ENCODE results near the gene DNER. TPM values are rescaled to one million over a fixed set of nuclear protein-coding genes. Genes with fewer than 3 reads are reported as not detected.
"Not testable (repeated sequence)": the region's sequence is repeated elsewhere in the genome, so short reads cannot be mapped to it uniquely, and the experiment has no call there.

DNER gene
- total RNA-seq, 4 donors from 2014 or later = 1.9 to 24.7 (median 4.9) TPM

- no peaks in the 10 kb centered on the region for H3K9me3 ChIP-seq
- H3K4me3 ChIP-seq = no peak overlapping the region
- H3K36me3 ChIP-seq = no peaks in the 10 kb centered on the region
- no peak overlapping the region for H3K27ac ChIP-seq
- no peaks in the 10 kb centered on the region for H3K4me1 ChIP-seq
- H3K27me3 ChIP-seq = no peaks in the 10 kb centered on the region
- DNase-seq = no peak
- intact Hi-C loops (cut with DNase I; ENCODE audit: low total_unique reads) = no loop called here
- TF ChIP-seq POLR2A (IDR thresholded peaks at IDR 0.05) = no peak
- no peak for TF ChIP-seq CTCF (IDR thresholded peaks at IDR 0.05)
These were observed 200.0 kb downstream of the DNER start for GRCh38 chr2:229514273-229514895.

- no peak for TF ChIP-seq POLR2A (IDR thresholded peaks at IDR 0.05)
- no peak overlapping the region for H3K27ac ChIP-seq
These were observed 202.8 kb downstream of the DNER start for GRCh38 chr2:229511524-229511923.

DNA sequence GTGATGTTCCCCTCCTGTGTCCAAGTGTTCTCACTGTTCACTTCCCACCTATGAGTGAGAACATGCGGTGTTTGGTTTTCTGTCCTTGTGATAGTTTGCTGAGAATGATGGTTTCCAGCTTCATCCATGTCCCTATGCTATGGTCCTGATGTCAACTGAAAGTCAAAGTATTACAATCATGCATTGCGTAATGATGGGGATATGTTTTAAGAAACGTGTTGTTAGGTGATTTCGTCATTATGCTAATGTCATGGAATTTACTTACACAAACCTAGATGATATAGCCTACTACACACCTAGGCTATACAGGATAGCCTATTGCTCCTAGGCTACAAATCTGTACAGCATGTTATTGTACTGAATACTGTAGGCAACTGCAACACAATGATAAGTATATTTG, 207.7 kb downstream of the DNER start:
- H3K27ac ChIP-seq; DNase-seq; H3K27me3 ChIP-seq; intact Hi-C loops (cut with DNase I; ENCODE audit: low total_unique reads); H3K36me3 ChIP-seq; H3K4me3 ChIP-seq; H3K9me3 ChIP-seq; H3K4me1 ChIP-seq: not testable (repeated sequence)

More at GRCh38 chr2:229511524-229511923, 202.8 kb downstream of the DNER start:
- Histone ChIP-seq H3K9me3 (no peaks in the 10 kb centered on the region), H3K4me1 (no peaks in the 10 kb centered on the region), H3K4me3 (no peak overlapping the region), H3K36me3 (no peaks in the 10 kb centered on the region), H3K27me3 (no peaks in the 10 kb centered on the region)
- intact Hi-C loops (cut with DNase I; ENCODE audit: low total_unique reads) = no loop called here
- DNase-seq = no peak

DNA sequence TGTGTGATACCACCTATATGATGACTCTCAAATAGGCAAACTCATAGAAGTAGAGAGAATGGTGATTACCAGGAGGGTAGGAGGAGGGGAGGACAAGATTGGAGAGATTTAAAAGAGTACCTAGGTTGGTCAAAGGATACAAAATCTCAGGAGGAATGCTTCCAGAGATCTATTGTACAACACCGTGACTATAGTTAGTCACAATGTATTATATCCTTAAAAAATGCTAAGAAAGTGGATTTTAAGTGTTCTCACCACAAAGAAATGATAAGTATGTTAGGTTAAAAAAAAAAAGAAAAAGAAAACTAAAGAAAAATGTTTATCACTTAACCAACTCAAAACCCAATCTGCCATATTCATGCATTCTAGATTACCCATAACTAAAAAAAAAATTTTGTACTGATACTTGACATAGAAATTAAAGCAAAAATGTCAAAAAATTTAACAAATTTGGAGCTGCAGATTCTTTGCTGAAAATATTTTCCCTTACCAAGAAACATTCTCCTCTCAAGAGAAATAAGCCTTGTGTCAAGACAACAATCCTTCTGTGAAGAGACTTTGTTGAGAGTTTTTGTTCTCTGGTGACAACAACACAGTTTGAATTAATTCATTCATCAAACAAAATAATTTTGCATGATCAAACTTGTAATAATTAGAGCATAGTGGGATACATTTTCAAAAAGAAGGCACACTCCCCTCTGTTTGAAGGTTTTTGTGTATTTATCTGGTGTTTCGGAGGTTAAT, 213.1 kb downstream of the DNER start:
- Histone ChIP-seq H3K27me3 (no peaks in the 10 kb centered on the region), H3K9me3 (peaks cover 0 to 5% of the 10 kb centered on the region in 2 donors), H3K27ac (no peak overlapping the region), H3K36me3 (no peaks in the 10 kb centered on the region), H3K4me1 (no peaks in the 10 kb centered on the region), H3K4me3 (no peak overlapping the region)
- TF ChIP-seq CTCF (IDR thresholded peaks at IDR 0.05) (no peak), POLR2A (IDR thresholded peaks at IDR 0.05) (no peak)
- intact Hi-C loops (cut with DNase I; ENCODE audit: low total_unique reads) = no loop called here
- DNase-seq = no peak

DNA sequence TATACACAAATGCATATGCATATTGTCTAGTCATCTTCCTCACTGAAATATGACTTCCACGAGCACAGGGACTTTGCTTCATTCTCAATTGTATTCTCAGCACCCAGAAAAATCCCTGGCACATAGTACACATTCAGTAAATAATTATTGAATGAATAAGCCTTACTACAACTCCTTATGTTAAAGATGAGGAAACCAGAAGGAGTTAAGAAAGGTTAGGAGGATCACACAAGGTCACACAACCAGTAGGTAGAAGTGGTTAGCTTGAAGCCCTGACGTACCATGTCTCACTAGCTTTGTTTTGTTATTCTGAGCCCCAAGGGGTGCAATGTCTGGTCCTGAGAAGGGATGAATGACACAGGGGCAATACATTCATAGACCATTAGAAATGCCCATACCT, 222.3 kb downstream of the DNER start:
- no peak overlapping the region for H3K27ac ChIP-seq
- intact Hi-C loops (cut with DNase I; ENCODE audit: low total_unique reads) = no loop called here
- no peak overlapping the region for H3K4me3 ChIP-seq
- no peak for DNase-seq
- H3K4me1 ChIP-seq = no peaks in the 10 kb centered on the region
- H3K27me3 ChIP-seq = no peaks in the 10 kb centered on the region
- H3K36me3 ChIP-seq = no peaks in the 10 kb centered on the region
- TF ChIP-seq CTCF (IDR thresholded peaks at IDR 0.05) (no peak), POLR2A (IDR thresholded peaks at IDR 0.05) (no peak)
- no peaks in the 10 kb centered on the region for H3K9me3 ChIP-seq

- no peaks in the 10 kb centered on the region for H3K27me3 ChIP-seq
- TF ChIP-seq POLR2A (IDR thresholded peaks at IDR 0.05) = no peak
- no peak for TF ChIP-seq CTCF (IDR thresholded peaks at IDR 0.05)
- no peak for DNase-seq
- H3K36me3 ChIP-seq = no peaks in the 10 kb centered on the region
- no peak overlapping the region for H3K27ac ChIP-seq
- H3K4me3 ChIP-seq = no peak overlapping the region
- intact Hi-C loops (cut with DNase I; ENCODE audit: low total_unique reads) = no loop called here
- H3K9me3 ChIP-seq = no peaks in the 10 kb centered on the region
- no peaks in the 10 kb centered on the region for H3K4me1 ChIP-seq
These were observed 224.2 kb downstream of the DNER start for GRCh38 chr2:229490167-229490566.
